ENCODE data around the gene CLN6.

- TF ChIP-seq, protein P1, sequence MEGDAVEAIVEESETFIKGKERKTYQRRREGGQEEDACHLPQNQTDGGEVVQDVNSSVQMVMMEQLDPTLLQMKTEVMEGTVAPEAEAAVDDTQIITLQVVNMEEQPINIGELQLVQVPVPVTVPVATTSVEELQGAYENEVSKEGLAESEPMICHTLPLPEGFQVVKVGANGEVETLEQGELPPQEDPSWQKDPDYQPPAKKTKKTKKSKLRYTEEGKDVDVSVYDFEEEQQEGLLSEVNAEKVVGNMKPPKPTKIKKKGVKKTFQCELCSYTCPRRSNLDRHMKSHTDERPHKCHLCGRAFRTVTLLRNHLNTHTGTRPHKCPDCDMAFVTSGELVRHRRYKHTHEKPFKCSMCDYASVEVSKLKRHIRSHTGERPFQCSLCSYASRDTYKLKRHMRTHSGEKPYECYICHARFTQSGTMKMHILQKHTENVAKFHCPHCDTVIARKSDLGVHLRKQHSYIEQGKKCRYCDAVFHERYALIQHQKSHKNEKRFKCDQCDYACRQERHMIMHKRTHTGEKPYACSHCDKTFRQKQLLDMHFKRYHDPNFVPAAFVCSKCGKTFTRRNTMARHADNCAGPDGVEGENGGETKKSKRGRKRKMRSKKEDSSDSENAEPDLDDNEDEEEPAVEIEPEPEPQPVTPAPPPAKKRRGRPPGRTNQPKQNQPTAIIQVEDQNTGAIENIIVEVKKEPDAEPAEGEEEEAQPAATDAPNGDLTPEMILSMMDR (conservative IDR thresholded peaks at IDR 0.05; ENCODE audit: low read length) = no peak
- TF ChIP-seq EZH2phosphoT487 (IDR thresholded peaks at IDR 0.05; ENCODE audit: borderline replicate concordance) = no peak
Measured at GRCh38 chr15:68199340-68199739, 30.2 kb downstream of the CLN6 start.
